ENCODE data around the gene UBE4B.
"Not testable (repeated sequence)": the region's sequence is repeated elsewhere in the genome, so short reads cannot be mapped to it uniquely, and the experiment has no call there.

UBE4B gene

GRCh38 chr1:10070206-10070605, 37.4 kb downstream of the UBE4B start:
- in situ Hi-C loops (cut with HindIII; ENCODE audit: low sequenced_read_pairs): no loop called here

GRCh38 chr1:10071640-10072039, 38.9 kb downstream of the UBE4B start:
- in situ Hi-C loops (cut with HindIII; ENCODE audit: low sequenced_read_pairs): no loop called here

DNA sequence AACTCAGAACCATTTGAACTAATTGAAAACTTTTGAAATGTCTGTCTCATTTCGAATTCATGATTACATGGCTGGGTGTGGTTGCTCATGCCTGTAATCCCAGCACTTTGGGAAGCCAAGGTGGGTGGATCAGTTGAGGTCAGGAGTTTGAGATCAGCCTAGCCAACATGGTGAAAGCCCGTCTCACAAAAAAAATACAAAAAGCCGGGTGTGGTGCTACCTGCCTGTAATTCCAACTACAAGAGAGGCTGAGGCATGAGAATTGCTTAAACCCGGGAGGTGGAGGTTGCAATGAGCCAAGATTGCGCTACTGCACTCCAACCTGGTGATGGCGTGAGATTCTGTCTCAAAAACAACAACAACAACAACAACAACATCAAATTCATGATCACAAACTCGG, 40.6 kb downstream of the UBE4B start:
- in situ Hi-C loops (cut with HindIII; ENCODE audit: low sequenced_read_pairs): not testable (repeated sequence)

GRCh38 chr1:10074059-10074851, 41.5 kb downstream of the UBE4B start:
- in situ Hi-C loops (cut with HindIII; ENCODE audit: low sequenced_read_pairs): no loop called here

DNA sequence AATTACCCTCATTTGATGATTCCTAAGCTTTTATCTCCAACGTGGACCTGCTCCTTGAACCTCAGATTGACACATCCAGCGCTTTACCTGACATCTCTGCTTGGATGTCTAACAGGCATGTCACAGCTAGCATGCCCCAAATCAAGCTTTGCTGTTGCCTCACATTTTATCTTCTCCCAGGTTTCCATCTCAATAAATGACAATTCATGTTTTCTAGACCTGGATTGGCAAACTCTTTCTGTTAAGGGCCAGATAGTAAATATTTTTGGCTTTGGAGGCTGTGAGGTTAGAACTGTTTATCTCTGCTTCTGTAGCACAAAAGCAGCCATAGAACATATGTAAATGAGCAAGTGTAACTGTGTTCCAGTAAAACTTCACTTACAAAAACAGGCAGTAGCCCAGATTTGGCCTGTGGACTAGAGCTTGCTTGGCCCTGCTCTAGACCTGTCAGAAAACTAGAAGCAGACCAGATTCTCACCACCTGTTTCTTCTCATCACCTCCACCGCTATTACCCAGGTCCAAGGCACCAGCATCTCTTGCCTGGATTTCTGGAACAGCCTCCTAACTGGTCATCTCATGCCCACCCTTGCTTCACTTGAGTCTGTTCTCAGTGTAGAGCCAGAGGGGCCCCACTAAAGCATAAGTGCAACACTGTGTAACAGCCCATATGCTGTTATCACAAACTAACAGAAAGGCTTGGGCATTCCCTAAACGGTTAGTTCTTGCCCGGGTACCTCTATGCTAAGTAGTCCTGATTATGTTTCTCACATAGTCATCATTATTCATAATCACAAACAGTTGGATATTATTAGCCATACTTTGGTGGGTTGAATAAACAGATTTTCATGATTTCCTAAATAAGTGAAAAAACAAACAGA, 42.3 kb downstream of the UBE4B start:
- in situ Hi-C loops (cut with HindIII; ENCODE audit: low sequenced_read_pairs): no loop called here

DNA sequence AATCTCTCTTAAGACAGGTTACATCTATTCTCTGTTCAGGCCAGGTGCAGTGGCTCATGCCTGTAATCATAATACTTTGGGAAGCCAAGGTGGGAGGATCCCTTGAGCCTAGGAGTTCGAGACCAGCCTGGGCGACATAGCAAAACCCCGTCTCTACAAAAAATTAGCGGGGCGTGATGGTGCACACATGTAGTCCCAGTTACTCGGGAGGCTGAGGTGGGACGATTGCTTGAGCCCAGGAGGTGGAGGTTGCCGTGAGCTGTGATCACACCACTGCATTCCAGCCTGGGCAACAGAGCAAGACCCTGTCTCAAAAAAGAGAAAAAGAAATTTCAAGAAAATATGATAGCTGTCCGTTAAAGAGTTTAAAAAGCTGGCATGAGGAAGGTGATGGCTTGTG, 43.0 kb downstream of the UBE4B start:
- in situ Hi-C loops (cut with HindIII; ENCODE audit: low sequenced_read_pairs): no loop called here

DNA sequence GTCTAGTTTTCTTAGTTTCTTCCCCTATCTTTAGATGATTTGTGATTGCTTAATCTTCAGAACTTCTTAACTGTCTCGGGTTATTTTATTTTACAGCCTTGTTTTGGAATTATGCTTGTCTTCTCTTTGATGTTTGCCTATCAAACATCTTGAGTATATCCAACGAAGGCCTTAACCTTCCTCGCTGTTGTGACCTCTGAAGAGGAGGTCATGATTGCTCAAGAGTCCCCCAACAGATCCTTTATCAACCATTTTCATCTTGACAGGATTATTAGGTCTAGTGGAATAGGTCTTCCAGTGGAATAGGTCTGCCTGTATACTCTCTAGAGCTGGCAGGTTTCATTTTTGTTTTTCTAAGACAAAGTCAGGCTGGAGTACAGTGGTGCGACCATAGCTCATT, 45.7 kb downstream of the UBE4B start:
- in situ Hi-C loops (cut with HindIII; ENCODE audit: low sequenced_read_pairs): no loop called here

GRCh38 chr1:10080523-10080922, 47.8 kb downstream of the UBE4B start:
- in situ Hi-C loops (cut with HindIII; ENCODE audit: low sequenced_read_pairs): no loop called here

GRCh38 chr1:10082785-10083479, 50.2 kb downstream of the UBE4B start:
- in situ Hi-C loops (cut with HindIII; ENCODE audit: low sequenced_read_pairs): no loop called here

DNA sequence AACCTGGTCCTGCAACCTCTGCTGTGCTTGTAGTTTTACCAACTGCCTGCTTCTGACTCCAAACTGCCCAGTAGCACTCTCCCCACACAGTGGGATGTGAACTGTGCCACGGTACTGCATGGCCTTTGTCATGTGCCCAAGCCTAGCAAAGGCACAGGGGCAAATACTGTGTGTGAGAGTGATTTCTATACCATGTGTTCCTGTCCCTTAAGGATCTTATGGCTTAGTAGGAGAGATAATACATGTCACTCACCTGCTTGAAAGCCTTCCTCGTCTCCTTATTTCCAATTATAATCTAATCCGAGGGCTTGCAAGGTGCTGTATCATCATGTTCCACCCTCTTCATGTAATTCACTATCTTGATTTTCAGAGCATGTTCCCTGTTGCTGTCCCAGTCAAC, 51.3 kb downstream of the UBE4B start:
- in situ Hi-C loops (cut with HindIII; ENCODE audit: low sequenced_read_pairs): no loop called here

- in situ Hi-C loops (cut with HindIII; ENCODE audit: low sequenced_read_pairs): no loop called here
Observed at GRCh38 chr1:10085076-10085475, 52.3 kb downstream of the UBE4B start.

DNA sequence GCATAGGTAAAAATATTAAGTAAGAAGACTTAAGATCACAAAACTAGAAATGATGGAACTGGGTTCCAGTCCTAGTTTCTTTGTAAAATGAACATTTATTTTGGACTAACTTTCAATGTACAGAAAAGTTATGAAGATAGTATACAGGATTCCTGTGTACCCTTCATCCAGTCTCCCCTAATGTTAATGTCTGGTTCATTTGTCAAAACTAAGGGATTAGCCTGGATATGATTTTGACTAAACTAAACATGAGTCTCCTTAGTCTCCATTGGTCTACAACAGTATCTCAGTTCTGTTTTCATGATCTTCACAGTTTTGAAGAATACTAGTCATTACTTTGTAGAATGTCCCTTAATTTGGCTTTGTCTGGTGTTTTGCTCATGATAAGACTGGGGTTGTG, 54.5 kb downstream of the UBE4B start:
- in situ Hi-C loops (cut with HindIII; ENCODE audit: low sequenced_read_pairs): no loop called here

DNA sequence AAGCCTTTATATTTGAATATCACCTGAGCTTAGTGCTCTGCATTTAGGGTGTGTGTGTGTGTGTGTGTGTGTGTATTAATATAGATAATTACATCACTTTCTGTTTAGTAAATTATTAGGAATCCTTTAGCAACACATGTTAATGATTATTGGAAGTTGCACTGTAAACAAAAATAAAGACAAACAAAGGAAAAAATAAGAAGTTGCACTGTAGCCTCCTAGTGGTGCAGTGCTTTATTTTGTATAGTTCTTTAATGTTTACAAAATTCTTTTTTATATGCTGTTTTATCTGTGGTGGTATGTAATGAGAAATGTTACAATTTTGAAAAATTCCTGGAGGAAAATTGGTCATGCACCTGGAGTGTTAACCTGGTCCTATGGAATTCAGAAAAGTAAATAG, 69.2 kb downstream of the UBE4B start:
- in situ Hi-C loops (cut with HindIII; ENCODE audit: low sequenced_read_pairs): no loop called here

GRCh38 chr1:10103193-10103592, 70.4 kb downstream of the UBE4B start:
- in situ Hi-C loops (cut with HindIII; ENCODE audit: low sequenced_read_pairs): no loop called here

- in situ Hi-C loops (cut with HindIII; ENCODE audit: low sequenced_read_pairs): no loop called here
Observed at GRCh38 chr1:10104834-10105233, 72.1 kb downstream of the UBE4B start.

- in situ Hi-C loops (cut with HindIII; ENCODE audit: low sequenced_read_pairs): no loop called here
Observed at GRCh38 chr1:10105484-10105883, 72.7 kb downstream of the UBE4B start.

DNA sequence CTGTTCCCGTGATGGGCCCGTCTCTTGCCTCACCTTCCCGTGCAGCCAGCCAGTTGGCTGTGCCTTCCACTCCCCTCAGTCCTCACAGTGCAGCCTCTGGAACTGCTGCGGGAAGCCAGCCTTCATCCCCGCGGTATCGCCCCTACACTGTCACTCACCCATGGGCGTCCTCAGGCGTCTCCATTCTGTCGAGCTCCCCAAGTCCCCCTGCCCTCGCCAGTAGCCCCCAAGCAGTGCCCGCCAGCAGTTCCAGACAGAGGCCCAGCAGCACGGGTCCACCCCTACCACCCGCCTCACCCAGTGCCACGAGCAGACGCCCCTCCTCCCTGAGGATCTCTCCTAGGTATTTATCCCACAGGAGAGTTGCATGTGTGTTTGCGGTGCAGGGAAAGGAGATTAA, 73.5 kb downstream of the UBE4B start:
- in situ Hi-C loops (cut with HindIII; ENCODE audit: low sequenced_read_pairs): no loop called here

DNA sequence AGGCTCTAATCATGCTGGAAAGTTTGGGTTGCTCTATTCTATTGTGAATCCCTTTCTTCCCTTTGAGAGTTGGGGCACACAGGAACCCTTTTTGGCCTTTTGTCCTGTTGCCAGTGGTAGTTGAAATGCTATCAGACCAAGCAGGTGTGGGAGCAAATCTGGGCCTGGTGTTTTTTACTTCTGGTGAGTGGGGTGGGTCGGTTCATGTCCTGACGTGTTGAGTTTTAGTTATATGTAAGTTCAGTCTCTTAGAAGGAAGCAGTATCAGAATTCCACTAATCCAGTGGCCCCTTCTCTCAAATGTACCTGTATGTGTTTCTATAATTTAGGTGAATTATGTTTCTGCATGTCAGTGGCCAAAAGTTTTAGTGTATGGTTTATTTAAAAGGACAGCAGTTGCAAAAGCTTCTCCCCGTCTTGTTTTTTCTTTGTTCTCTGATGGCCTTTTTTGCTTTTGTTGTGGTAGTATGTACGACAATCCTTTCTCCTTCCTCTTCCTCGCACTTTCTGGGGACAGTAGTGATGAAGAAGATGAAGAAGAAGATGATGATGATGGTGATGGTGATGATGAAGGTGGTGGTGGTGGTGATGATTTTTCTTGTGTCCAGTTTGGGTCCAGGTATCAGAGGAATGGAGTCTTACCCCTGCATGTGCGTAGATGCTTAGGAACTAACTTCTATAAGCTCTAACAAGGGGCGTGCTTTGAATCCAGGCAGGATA, 74.2 kb downstream of the UBE4B start:
- in situ Hi-C loops (cut with HindIII; ENCODE audit: low sequenced_read_pairs): no loop called here

DNA sequence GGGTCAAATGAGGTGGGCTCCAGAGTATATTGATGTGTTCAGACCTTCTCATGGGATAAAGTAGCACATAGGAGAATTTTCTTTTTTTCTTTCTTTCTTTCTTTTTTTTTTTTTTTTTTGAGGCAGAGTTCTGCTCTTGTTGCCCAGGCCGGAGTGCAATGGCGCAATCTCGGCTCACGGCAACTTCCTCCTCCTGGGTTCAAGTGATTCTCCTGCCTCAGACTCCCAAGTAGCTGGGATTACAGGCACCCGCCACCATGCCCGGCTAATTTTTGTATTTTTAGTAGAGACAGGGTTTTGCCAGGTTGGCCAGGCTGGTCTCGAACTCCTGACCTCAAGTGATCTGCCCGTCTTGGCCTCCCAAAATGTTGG, 74.7 kb downstream of the UBE4B start:
- in situ Hi-C loops (cut with HindIII; ENCODE audit: low sequenced_read_pairs): not testable (repeated sequence)

DNA sequence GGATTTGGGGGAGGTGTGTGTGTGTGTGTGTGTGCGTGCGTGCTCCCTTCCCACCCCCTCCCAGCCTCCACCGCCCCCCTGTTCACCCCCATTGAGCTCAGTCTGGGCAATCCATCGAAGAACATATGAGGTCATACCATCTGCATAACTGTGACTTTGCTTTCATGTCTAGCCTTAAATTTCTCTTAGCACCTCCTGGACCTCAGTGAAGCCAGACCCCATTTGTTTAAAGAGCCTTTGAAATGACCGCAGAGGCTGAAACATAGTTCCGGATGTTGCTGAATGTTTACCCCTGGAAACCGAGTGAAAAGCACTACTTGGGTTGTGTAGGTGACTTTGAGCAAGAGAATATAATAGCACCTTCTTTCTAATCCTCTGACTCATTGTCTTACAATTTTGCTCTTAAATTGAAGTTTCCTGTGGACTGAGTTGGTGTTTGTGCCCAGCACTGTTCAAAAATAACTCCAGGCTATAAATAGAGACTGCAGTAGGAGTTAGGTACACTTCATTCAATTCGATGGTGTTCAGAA, 75.4 kb downstream of the UBE4B start:
- in situ Hi-C loops (cut with HindIII; ENCODE audit: low sequenced_read_pairs): no loop called here
